ENCODE measurements around the gene PRAMEF2. TPM values are rescaled to one million over a fixed set of nuclear protein-coding genes. Genes with fewer than 3 reads are reported as not detected.
"Not testable (repeated sequence)": the region's sequence is repeated elsewhere in the genome, so short reads cannot be mapped to it uniquely, and the experiment has no call there.

The PRAMEF2 gene
- total RNA-seq, 1 experiment from 2014 or later, result not detected

GRCh38 chr1:12898170-12898569 lies 41.3 kb downstream of the PRAMEF2 start, which contains the start of gene PRAMEF10:
Gene PRAMEF10, minus strand, starts transcription at chr1:12898270. Its CDS starts 2,423 bp downstream, at chr1:12895847.
- not testable (repeated sequence) for H2BK15ac ChIP-seq (ENCODE audit: low read depth, low read length); H2AFZ ChIP-seq (ENCODE audit: low read length); H3K4me3 Mint-ChIP-seq; H3K23me2 ChIP-seq (ENCODE audit: insufficient read length, low read depth, low read length, poor library complexity, severe bottlenecking); H3K18ac ChIP-seq (ENCODE audit: insufficient read length, low read depth, low read length); H2BK5ac ChIP-seq (ENCODE audit: insufficient read length, low read length); H3K9me3 Mint-ChIP-seq; H3T11ph ChIP-seq (ENCODE audit: low read length); H3K36me3 Mint-ChIP-seq (ENCODE audit: insufficient read depth in 1 of 3, low read depth in 3 of 3); H3K9me3 ChIP-seq (ENCODE audit: control insufficient read depth, low read depth, low read length); H3K14ac ChIP-seq (ENCODE audit: insufficient read depth, low read length); H3K27ac ChIP-seq (ENCODE audit: insufficient read length, low read depth, low read length); H3K27me3 Mint-ChIP-seq (ENCODE audit: low read depth); H3K4ac ChIP-seq (ENCODE audit: low read depth, low read length); H4K5ac ChIP-seq (ENCODE audit: insufficient read length, low read depth, low read length); H3K9ac ChIP-seq (ENCODE audit: extremely low read depth, insufficient read length, low read length); H3K27me3 ChIP-seq (ENCODE audit: insufficient read depth, low read length); H3K56ac ChIP-seq (ENCODE audit: insufficient read length, low read depth, low read length); H4K20me1 ChIP-seq (ENCODE audit: control insufficient read depth, insufficient read depth, insufficient read length); H2BK20ac ChIP-seq (ENCODE audit: low read depth, low read length, poor library complexity, severe bottlenecking); H4K91ac ChIP-seq (ENCODE audit: insufficient read length, low read depth, low read length); H2BK120ac ChIP-seq (ENCODE audit: low read depth, low read length, poor library complexity, severe bottlenecking); H3K4me2 ChIP-seq (ENCODE audit: insufficient read depth, insufficient read length, low read length); H3K4me1 Mint-ChIP-seq; DNase-seq; H3K23ac ChIP-seq (ENCODE audit: insufficient read length, low read depth, low read length); H3K4me1 ChIP-seq (ENCODE audit: insufficient read depth, low read length); H3K79me1 ChIP-seq (ENCODE audit: insufficient read depth, low read depth, low read length, poor library complexity, severe bottlenecking); H4K8ac ChIP-seq (replicated peaks; ENCODE audit: insufficient read length, low read depth, low read length); H3K27ac Mint-ChIP-seq; H2AK5ac ChIP-seq (ENCODE audit: insufficient read length, low read length); H2BK12ac ChIP-seq (ENCODE audit: insufficient read length, low read depth, low read length); H3K79me2 ChIP-seq (ENCODE audit: insufficient read depth, low read length)
- no CpG with 5 or more reads among the region's 1 CpG for WGBS (ENCODE audit: extremely low coverage, insufficient read length, low lambda C conversion rate)

GRCh38 chr1:12899186-12899585 lies 42.3 kb downstream of the PRAMEF2 start:
- H2BK120ac ChIP-seq (ENCODE audit: low read depth, low read length, poor library complexity, severe bottlenecking); H3K4me1 Mint-ChIP-seq; H3K4ac ChIP-seq (ENCODE audit: low read depth, low read length); H3K9ac ChIP-seq (ENCODE audit: extremely low read depth, insufficient read length, low read length); H2BK15ac ChIP-seq (ENCODE audit: low read depth, low read length); H3K18ac ChIP-seq (ENCODE audit: insufficient read length, low read depth, low read length); H3K23ac ChIP-seq (ENCODE audit: insufficient read length, low read depth, low read length); H3K23me2 ChIP-seq (ENCODE audit: insufficient read length, low read depth, low read length, poor library complexity, severe bottlenecking); H3K27ac Mint-ChIP-seq; H2BK20ac ChIP-seq (ENCODE audit: low read depth, low read length, poor library complexity, severe bottlenecking); H3K4me3 Mint-ChIP-seq; H2BK12ac ChIP-seq (ENCODE audit: insufficient read length, low read depth, low read length); H2BK5ac ChIP-seq (ENCODE audit: insufficient read length, low read length); H3K14ac ChIP-seq (ENCODE audit: insufficient read depth, low read length); H3K4me2 ChIP-seq (ENCODE audit: insufficient read depth, insufficient read length, low read length); H4K5ac ChIP-seq (ENCODE audit: insufficient read length, low read depth, low read length); DNase-seq; H3T11ph ChIP-seq (ENCODE audit: low read length); H3K79me2 ChIP-seq (ENCODE audit: insufficient read depth, low read length); H3K36me3 Mint-ChIP-seq (ENCODE audit: insufficient read depth in 1 of 3, low read depth in 3 of 3); H3K27me3 ChIP-seq (ENCODE audit: insufficient read depth, low read length); H3K27ac ChIP-seq (ENCODE audit: insufficient read length, low read depth, low read length); H3K79me1 ChIP-seq (ENCODE audit: insufficient read depth, low read depth, low read length, poor library complexity, severe bottlenecking); H4K20me1 ChIP-seq (ENCODE audit: control insufficient read depth, insufficient read depth, insufficient read length); H3K4me1 ChIP-seq (ENCODE audit: insufficient read depth, low read length); H3K9me3 Mint-ChIP-seq; H4K91ac ChIP-seq (ENCODE audit: insufficient read length, low read depth, low read length); H3K56ac ChIP-seq (ENCODE audit: insufficient read length, low read depth, low read length); H4K8ac ChIP-seq (replicated peaks; ENCODE audit: insufficient read length, low read depth, low read length); H3K9me3 ChIP-seq (ENCODE audit: control insufficient read depth, low read depth, low read length); H2AK5ac ChIP-seq (ENCODE audit: insufficient read length, low read length); H2AFZ ChIP-seq (ENCODE audit: low read length); H3K27me3 Mint-ChIP-seq (ENCODE audit: low read depth): not testable (repeated sequence)

Measured in H9 (cell line).